Aorta (tissue), 5 donors: ENCODE measurements around the gene GLRA1. TPM values are rescaled to one million over a fixed set of nuclear protein-coding genes. Genes with fewer than 3 reads are reported as not detected.
"Not testable (repeated sequence)": the region's sequence is repeated elsewhere in the genome, so short reads cannot be mapped to it uniquely, and the experiment has no call there.

Experiments used
- ATAC-seq: fragments of 200-7000 bp; cut with Tn5 transposase; one replicate; pipeline ENCODE4 v1.9.1; 2022; ENCODE audit warnings: moderate library complexity; ENCODE audit not compliant: low FRiP score
- DNase-seq, 2 donors: peaks; one replicate each; pipeline ENCODE4 v3.0.0-alpha.2; 2020
- H3K27ac ChIP-seq, 2 donors: one replicate each; pipeline ENCODE4 v1.5.1; 2013; ENCODE audit warnings: low read length in 2 of 2, mild to moderate bottlenecking in 2 of 2, moderate library complexity in 2 of 2, control low read depth in 1 of 2, inconsistent platforms in 1 of 2, low read depth in 1 of 2
- H3K27me3 ChIP-seq, 2 donors: one replicate each; pipeline ENCODE4 v1.6.1; 2013; ENCODE audit warnings: control low read depth in 1 of 2, low read length in 1 of 2, mild to moderate bottlenecking in 1 of 2, moderate library complexity in 1 of 2; ENCODE audit not compliant: insufficient read depth in 2 of 2, control insufficient read depth in 1 of 2
- H3K36me3 ChIP-seq, 2 donors: one replicate each; pipeline ENCODE4 v1.6.1; 2013; ENCODE audit warnings: control low read depth in 1 of 2, low read length in 1 of 2, mild to moderate bottlenecking in 1 of 2; ENCODE audit not compliant: insufficient read depth in 2 of 2, control insufficient read depth in 1 of 2
- H3K4me1 ChIP-seq, 2 donors: one replicate each; pipeline ENCODE4 v1.6.1; 2013; ENCODE audit warnings: low read length in 2 of 2, control low read depth in 1 of 2, mild to moderate bottlenecking in 1 of 2, moderate library complexity in 1 of 2; ENCODE audit not compliant: insufficient read depth in 2 of 2, control insufficient read depth in 1 of 2
- H3K4me3 ChIP-seq, 2 donors: one replicate each; pipeline ENCODE4 v1.5.1; 2013; ENCODE audit warnings: low read length in 2 of 2, control low read depth in 1 of 2, mild to moderate bottlenecking in 1 of 2
- H3K9me3 ChIP-seq: one replicate; pipeline ENCODE4 v1.6.1; 2013; ENCODE audit warnings: mild to moderate bottlenecking, low read length; ENCODE audit not compliant: control insufficient read depth
- whole genome bisulfite sequencing, 2 donors: extraction: QIAGEN DNeasy Blood & Tissue Kit; methylation state at CpG; one replicate each; pipeline ENCODE4 v1.1.7; 2013; 5-methylcytosine and 5-hydroxymethylcytosine counted together
- intact Hi-C, 2 donors: fragments of 100-400 bp; cut with DNase I; formaldehyde crosslinking; loops; one replicate each; pipeline versions ENCODE4 v1.14.2 to v1.15.0; 2022
- polyA plus RNA-seq, 2 donors: library from polyadenylated mRNA; stranded (reverse); fragments of 200-250 nt; gene quantifications; one replicate each; pipeline ENCODE4 v1.2.3, GENCODE V29; 2013
- total RNA-seq, 2 donors: library from RNA; stranded (reverse); fragmentation: NEBNext Ultra II Directional; extraction: Animal tissue kit (Norgen Biotek cat#: 25700); gene quantifications; one replicate each; pipeline ENCODE4 v1.2.1, GENCODE V29; 2021
- donor health status: healthy with polysubstance abuse.
- donor health status: Bipolar disorder and iron deficiency.
- donor health status: DM: no; HTN: no; CAD: no.
- donor health status: DM: no; HTN: no; CAD: no.
- donor health status: DM: yes; HTN: yes; CAD: no.

The GLRA1 gene
- total and polyA plus RNA-seq, 4 donors, result not detected

GRCh38 chr5:151864061-151864748 lies 60.4 kb downstream of the GLRA1 start:
- 40 to 43% methylated on average over 7 of the region's 7 CpGs for WGBS, 2 donors
- ATAC-seq, result no peak

DNA sequence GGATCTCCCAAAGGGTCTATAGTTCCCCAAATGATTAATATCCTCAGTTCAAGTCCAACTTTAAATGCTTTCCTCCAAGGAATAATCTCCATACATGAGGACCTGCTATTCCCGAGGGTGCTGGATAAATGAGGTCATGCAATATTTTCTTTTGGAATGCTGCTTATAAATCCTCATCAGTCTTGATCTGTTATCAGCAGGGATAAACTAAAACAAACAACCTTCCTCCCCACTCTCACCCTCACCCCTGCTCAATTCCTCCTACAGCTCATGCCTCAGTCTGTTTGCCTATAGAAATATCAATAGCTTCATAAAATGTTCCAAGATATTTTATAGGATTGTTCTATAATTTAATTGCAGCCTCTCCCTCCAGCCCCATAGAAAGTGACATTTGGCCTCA lies 61.1 kb downstream of the GLRA1 start:
- ATAC-seq (no peak), DNase-seq (no peak)
- WGBS, 2 donors, result 23 to 33% methylated on average over 1 of the region's 1 CpG
- Histone ChIP-seq H3K27ac (no peak overlapping the region), H3K4me1 (peaks cover 0 to 3% of the 10 kb centered on the region in 2 donors), H3K27me3 (no peaks in the 10 kb centered on the region), H3K9me3 (no peaks in the 10 kb centered on the region), H3K4me3 (no peak overlapping the region), H3K36me3 (no peaks in the 10 kb centered on the region)
- intact Hi-C loops, result no loop called here

More at GRCh38 chr5:151864061-151864748, 60.4 kb downstream of the GLRA1 start:
- no peak overlapping the region for H3K27ac ChIP-seq
- no peak overlapping the region for H3K4me3 ChIP-seq
- H3K4me1 ChIP-seq, result peaks cover 0 to 3% of the 10 kb centered on the region in 2 donors
- H3K36me3 ChIP-seq, result no peaks in the 10 kb centered on the region
- intact Hi-C loops, result no loop called here
- no peak for DNase-seq
- H3K9me3 ChIP-seq, result no peaks in the 10 kb centered on the region
- no peaks in the 10 kb centered on the region for H3K27me3 ChIP-seq

- H3K4me3 ChIP-seq, result no peak overlapping the region
- no peaks in the 10 kb centered on the region for H3K9me3 ChIP-seq
- peaks cover 0 to 3% of the 10 kb centered on the region in 2 donors for H3K4me1 ChIP-seq
- DNase-seq (no peak), ATAC-seq (no peak)
- intact Hi-C loops, result no loop called here
- no peaks in the 10 kb centered on the region for H3K27me3 ChIP-seq
- no peaks in the 10 kb centered on the region for H3K36me3 ChIP-seq
- WGBS, 2 donors, result 71 to 78% methylated on average over 2 of the region's 2 CpGs
- no peak overlapping the region for H3K27ac ChIP-seq
These were observed 61.7 kb downstream of the GLRA1 start for GRCh38 chr5:151862811-151863472.

GRCh38 chr5:151860867-151861266 lies 63.8 kb downstream of the GLRA1 start:
- H3K27me3 ChIP-seq, H3K36me3 ChIP-seq, H3K27ac ChIP-seq, H3K4me1 ChIP-seq, intact Hi-C loops, H3K4me3 ChIP-seq, DNase-seq, ATAC-seq, H3K9me3 ChIP-seq: not testable (repeated sequence)
- WGBS, 2 donors, result 95 to 96% methylated on average over 3 of the region's 4 CpGs

DNA sequence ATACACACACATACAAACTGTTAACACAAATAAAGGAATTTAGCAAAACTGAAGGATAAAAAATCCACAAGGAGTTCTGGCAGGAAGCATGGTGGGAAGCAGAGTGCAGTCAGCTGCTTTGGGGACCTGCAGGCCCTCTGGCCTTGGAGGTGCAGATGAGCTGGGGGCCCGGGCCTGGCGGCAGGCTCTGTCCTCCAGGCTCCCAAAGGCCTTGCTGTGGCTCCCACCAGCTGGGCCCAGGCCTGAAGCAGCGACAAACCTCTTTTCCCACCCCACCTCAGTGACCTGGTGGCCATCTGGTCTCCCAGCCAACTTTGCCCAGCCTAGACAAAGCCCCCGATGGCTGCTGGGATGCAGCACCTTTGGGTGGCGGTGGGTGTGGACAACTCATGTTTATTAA lies 67.8 kb downstream of the GLRA1 start:
- no peaks in the 10 kb centered on the region for H3K36me3 ChIP-seq
- H3K27me3 ChIP-seq, result no peaks in the 10 kb centered on the region
- DNase-seq, result no peak
- intact Hi-C loops, result no loop called here
- H3K4me3 ChIP-seq, result no peak overlapping the region
- H3K4me1 ChIP-seq, result no peaks in the 10 kb centered on the region
- no peaks in the 10 kb centered on the region for H3K9me3 ChIP-seq
- peak; percentile 15 for ATAC-seq
- H3K27ac ChIP-seq, result no peak overlapping the region
- WGBS, 2 donors, result 99% methylated on average over 5 of the region's 5 CpGs

DNA sequence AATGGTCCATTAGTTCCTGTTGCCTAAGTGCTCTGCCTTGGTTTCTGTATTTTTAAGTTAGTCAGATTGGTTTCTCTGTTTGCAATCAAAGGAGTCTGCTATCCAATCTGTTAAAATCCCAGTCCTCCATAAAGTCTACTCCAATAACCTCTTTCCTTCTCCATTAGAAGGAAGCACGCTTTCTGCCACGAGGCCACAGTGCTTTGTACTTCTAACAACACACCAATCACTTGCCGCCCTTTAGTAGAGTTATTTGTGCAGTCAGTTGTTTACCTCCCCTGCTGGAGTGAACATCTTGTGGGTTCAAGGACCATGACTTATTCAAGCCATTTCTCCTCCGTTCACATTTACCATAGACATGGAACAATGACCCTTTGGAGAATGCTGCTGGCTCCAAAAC lies 69.0 kb downstream of the GLRA1 start:
- Histone ChIP-seq H3K4me3 (no peak overlapping the region), H3K27me3 (no peaks in the 10 kb centered on the region), H3K36me3 (no peaks in the 10 kb centered on the region), H3K4me1 (no peaks in the 10 kb centered on the region), H3K9me3 (no peaks in the 10 kb centered on the region), H3K27ac (no peak overlapping the region)
- intact Hi-C loops, result no loop called here
- DNase-seq, result no peak
- ATAC-seq, result no peak
- 93 to 94% methylated on average over 4 of the region's 4 CpGs for WGBS, 2 donors

DNA sequence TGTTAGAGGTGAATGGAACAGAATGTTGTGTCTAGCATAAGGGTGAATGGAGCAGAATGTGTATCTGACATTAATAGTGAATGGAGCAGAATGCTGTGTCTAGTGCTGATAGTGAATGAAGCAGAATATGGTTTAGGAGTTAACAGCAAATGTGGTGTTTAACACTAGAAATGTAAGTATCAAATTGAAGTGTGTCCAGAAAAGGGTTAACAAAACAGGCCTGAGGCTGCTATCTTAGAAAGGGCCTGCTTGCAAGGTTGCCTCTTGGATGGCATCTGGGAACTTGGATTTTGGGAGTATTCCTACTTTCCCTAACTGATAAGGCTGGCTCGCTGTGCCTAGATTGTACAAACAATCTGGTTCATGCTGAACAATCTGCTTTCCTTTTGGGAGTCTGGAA lies 76.8 kb downstream of the GLRA1 start:
- Histone ChIP-seq H3K36me3 (no peaks in the 10 kb centered on the region), H3K4me3 (no peak overlapping the region), H3K27me3 (no peaks in the 10 kb centered on the region), H3K27ac (no peak overlapping the region), H3K9me3 (no peaks in the 10 kb centered on the region), H3K4me1 (peaks cover 0 to 3% of the 10 kb centered on the region in 2 donors)
- intact Hi-C loops, result no loop called here
- WGBS, 2 donors, result 0 to 9% methylated on average over 1 of the region's 1 CpG
- DNase-seq (no peak), ATAC-seq (no peak)

- intact Hi-C loops, result no loop called here
- DNase-seq (no peak), ATAC-seq (no peak)
- no peak overlapping the region for H3K27ac ChIP-seq
- peaks cover 0 to 3% of the 10 kb centered on the region in 2 donors for H3K4me1 ChIP-seq
- no peaks in the 10 kb centered on the region for H3K36me3 ChIP-seq
- H3K27me3 ChIP-seq, result no peaks in the 10 kb centered on the region
- H3K4me3 ChIP-seq, result no peak overlapping the region
- H3K9me3 ChIP-seq, result no peaks in the 10 kb centered on the region
These were observed 77.9 kb downstream of the GLRA1 start for GRCh38 chr5:151846765-151847164.

DNA sequence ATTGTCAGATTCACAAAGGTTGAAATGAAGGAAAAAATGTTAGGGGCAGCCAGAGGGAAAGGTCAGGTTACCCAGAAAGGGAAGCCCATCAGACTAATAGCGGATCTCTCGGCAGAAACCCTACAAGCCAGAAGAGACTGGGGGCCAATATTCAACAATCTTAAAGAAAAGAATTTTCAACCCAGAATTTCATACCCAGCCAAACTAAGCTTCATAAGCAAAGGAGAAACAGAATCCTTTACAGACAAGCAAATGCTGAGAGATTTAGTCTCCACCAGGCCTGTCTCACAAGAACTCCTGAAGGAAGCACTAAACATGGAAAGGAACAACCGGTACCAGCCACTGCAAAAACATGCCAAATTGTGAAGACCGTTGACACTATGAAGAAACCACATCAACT lies 91.8 kb downstream of the GLRA1 start:
- DNase-seq, H3K9me3 ChIP-seq, H3K4me1 ChIP-seq, H3K27me3 ChIP-seq, H3K36me3 ChIP-seq, H3K27ac ChIP-seq, ATAC-seq, H3K4me3 ChIP-seq, intact Hi-C loops: not testable (repeated sequence)
- WGBS, 2 donors, result 97 to 100% methylated on average over 4 of the region's 4 CpGs
